Breast epithelium (tissue), 3 donors: Measurements from ENCODE around the gene PCDHGA1.

ENCODE experiments used
- POLR2AphosphoS5 ChIP-seq, 3 donors: sonication (generic); formaldehyde crosslinking; IDR thresholded peaks; one replicate each; pipeline ENCODE4 v1.6.1; 2017; ENCODE audit warnings: antibody characterized with exemption in 3 of 3
- TF ChIP-seq, protein P1 (sequence below), 3 donors: fragments of 450-650 bp; IDR thresholded peaks; one replicate each; pipeline ENCODE4 v1.5.1; 2016 to 2017; ENCODE audit warnings: antibody characterized with exemption in 3 of 3, mild to moderate bottlenecking in 3 of 3, moderate library complexity in 3 of 3

DNA sequence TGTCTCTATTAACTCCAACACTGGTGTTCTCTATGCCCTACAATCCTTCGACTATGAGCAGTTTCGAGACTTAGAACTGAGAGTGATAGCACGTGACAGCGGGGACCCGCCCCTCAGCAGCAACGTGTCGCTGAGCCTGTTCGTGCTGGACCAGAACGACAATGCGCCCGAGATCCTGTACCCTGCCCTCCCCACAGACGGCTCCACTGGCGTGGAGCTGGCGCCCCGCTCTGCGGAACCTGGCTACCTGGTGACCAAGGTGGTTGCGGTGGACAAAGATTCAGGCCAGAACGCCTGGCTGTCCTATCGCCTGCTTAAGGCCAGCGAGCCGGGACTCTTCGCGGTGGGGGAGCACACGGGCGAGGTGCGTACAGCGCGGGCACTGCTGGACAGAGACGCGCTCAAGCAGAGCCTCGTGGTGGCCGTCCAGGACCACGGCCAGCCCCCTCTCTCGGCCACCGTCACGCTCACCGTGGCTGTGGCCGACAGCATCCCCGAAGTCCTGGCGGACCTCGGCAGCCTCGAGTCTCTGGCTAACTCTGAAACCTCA is 92.5 kb downstream of the PCDHGA1 start:
- TF ChIP-seq, protein P1, sequence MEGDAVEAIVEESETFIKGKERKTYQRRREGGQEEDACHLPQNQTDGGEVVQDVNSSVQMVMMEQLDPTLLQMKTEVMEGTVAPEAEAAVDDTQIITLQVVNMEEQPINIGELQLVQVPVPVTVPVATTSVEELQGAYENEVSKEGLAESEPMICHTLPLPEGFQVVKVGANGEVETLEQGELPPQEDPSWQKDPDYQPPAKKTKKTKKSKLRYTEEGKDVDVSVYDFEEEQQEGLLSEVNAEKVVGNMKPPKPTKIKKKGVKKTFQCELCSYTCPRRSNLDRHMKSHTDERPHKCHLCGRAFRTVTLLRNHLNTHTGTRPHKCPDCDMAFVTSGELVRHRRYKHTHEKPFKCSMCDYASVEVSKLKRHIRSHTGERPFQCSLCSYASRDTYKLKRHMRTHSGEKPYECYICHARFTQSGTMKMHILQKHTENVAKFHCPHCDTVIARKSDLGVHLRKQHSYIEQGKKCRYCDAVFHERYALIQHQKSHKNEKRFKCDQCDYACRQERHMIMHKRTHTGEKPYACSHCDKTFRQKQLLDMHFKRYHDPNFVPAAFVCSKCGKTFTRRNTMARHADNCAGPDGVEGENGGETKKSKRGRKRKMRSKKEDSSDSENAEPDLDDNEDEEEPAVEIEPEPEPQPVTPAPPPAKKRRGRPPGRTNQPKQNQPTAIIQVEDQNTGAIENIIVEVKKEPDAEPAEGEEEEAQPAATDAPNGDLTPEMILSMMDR (IDR thresholded peaks at IDR 0.05), result no peak
- TF ChIP-seq POLR2AphosphoS5 (IDR thresholded peaks at IDR 0.05), result no peak
